Measurements from ENCODE around the gene DNAJC12.
A peak's percentile ranks its signal among the peaks of the same experiment; 100 is the strongest.
"Not testable (repeated sequence)": the region's sequence is repeated elsewhere in the genome, so short reads cannot be mapped to it uniquely, and the experiment has no call there.

Gene DNAJC12

GRCh38 chr10:67858971-67859370, 21.0 kb upstream of the DNAJC12 start:
- TF ChIP-seq POLR2A (IDR thresholded peaks at IDR 0.05; ENCODE audit: low read length) (no peak), GATA1 (IDR thresholded peaks at IDR 0.05; ENCODE audit: low read depth, low read length) (no peak)
- no peak for DNase-seq

GRCh38 chr10:67853512-67853911, 15.5 kb upstream of the DNAJC12 start:
- TF ChIP-seq POLR2A (IDR thresholded peaks at IDR 0.05; ENCODE audit: low read length) (peak; percentile 46), GATA1 (IDR thresholded peaks at IDR 0.05; ENCODE audit: low read depth, low read length) (peak; percentile 13)
- peak; percentile 90 to 96 for DNase-seq

GRCh38 chr10:67852761-67853160, 14.8 kb upstream of the DNAJC12 start:
- peak; percentile 5 to 37 for DNase-seq
- no peak for TF ChIP-seq POLR2A (IDR thresholded peaks at IDR 0.05; ENCODE audit: low read length)
- no peak for TF ChIP-seq GATA1 (IDR thresholded peaks at IDR 0.05; ENCODE audit: low read depth, low read length)

GRCh38 chr10:67851186-67851585, 13.2 kb upstream of the DNAJC12 start:
- TF ChIP-seq GATA1 (IDR thresholded peaks at IDR 0.05; ENCODE audit: low read depth, low read length) (no peak), POLR2A (IDR thresholded peaks at IDR 0.05; ENCODE audit: low read length) (no peak)
- no peak for DNase-seq

GRCh38 chr10:67849331-67850011, 11.5 kb upstream of the DNAJC12 start:
- TF ChIP-seq POLR2A (IDR thresholded peaks at IDR 0.05; ENCODE audit: low read length) (peak; percentile 77), GATA1 (IDR thresholded peaks at IDR 0.05; ENCODE audit: low read depth, low read length) (no peak)
- peak; percentile 94 to 95 for DNase-seq

GRCh38 chr10:67843284-67843683, 5.3 kb upstream of the DNAJC12 start:
- no peak for TF ChIP-seq GATA1 (IDR thresholded peaks at IDR 0.05; ENCODE audit: low read depth, low read length)
- no peak for TF ChIP-seq POLR2A (IDR thresholded peaks at IDR 0.05; ENCODE audit: low read length)
- no peak for DNase-seq

GRCh38 chr10:67841737-67842136, 3.7 kb upstream of the DNAJC12 start:
- no peak for DNase-seq
- TF ChIP-seq POLR2A (IDR thresholded peaks at IDR 0.05; ENCODE audit: low read length) = no peak
- TF ChIP-seq GATA1 (IDR thresholded peaks at IDR 0.05; ENCODE audit: low read depth, low read length) = no peak

GRCh38 chr10:67839951-67840350, 2.0 kb upstream of the DNAJC12 start:
- no peak for DNase-seq
- TF ChIP-seq GATA1 (IDR thresholded peaks at IDR 0.05; ENCODE audit: low read depth, low read length) = no peak
- no peak for TF ChIP-seq POLR2A (IDR thresholded peaks at IDR 0.05; ENCODE audit: low read length)

GRCh38 chr10:67839511-67839910, 1.5 kb upstream of the DNAJC12 start:
- not testable (repeated sequence) for DNase-seq

GRCh38 chr10:67836972-67837371, 1.0 kb downstream of the DNAJC12 start:
- DNase-seq = no peak
- TF ChIP-seq POLR2A (IDR thresholded peaks at IDR 0.05; ENCODE audit: low read length) (no peak), GATA1 (IDR thresholded peaks at IDR 0.05; ENCODE audit: low read depth, low read length) (no peak)

GRCh38 chr10:67836488-67836887, 1.5 kb downstream of the DNAJC12 start:
- no peak for TF ChIP-seq POLR2A (IDR thresholded peaks at IDR 0.05; ENCODE audit: low read length)
- TF ChIP-seq GATA1 (IDR thresholded peaks at IDR 0.05; ENCODE audit: low read depth, low read length) = no peak
- no peak for DNase-seq

GRCh38 chr10:67835541-67836394, 2.2 kb downstream of the DNAJC12 start:
- DNase-seq = not testable (repeated sequence)

- no peak for DNase-seq
- no peak for TF ChIP-seq POLR2A (IDR thresholded peaks at IDR 0.05; ENCODE audit: low read length)
Observed at GRCh38 chr10:67834375-67834774, 3.6 kb downstream of the DNAJC12 start.

GRCh38 chr10:67827811-67828210, 10.2 kb downstream of the DNAJC12 start:
- no peak for DNase-seq
- TF ChIP-seq GATA1 (IDR thresholded peaks at IDR 0.05; ENCODE audit: low read depth, low read length) = no peak
- no peak for TF ChIP-seq POLR2A (IDR thresholded peaks at IDR 0.05; ENCODE audit: low read length)

GRCh38 chr10:67819768-67820204, 18.2 kb downstream of the DNAJC12 start:
- no peak for TF ChIP-seq POLR2A (IDR thresholded peaks at IDR 0.05; ENCODE audit: low read length)
- DNase-seq = no peak
